PC-9 (cell line): ENCODE measurements around the gene KRT33B.

Experiments used
- EZH2 ChIP-seq: fragments of 200-600 bp; sonication (generic); IDR thresholded peaks from 2 replicates; pipeline ENCODE4 v1.8.0; 2017; ENCODE audit warnings: antibody characterized with exemption, low read depth
- TF ChIP-seq, protein P1 (sequence below): fragments of 200-600 bp; sonication (generic); conservative IDR thresholded peaks from 2 replicates; pipeline ENCODE4 v1.6.1; 2017; ENCODE audit warnings: mixed run types, antibody characterized with exemption, mild to moderate bottlenecking, moderate library complexity

GRCh38 chr17:41360296-41360995 lies 9.2 kb downstream of the KRT33B start:
- TF ChIP-seq, protein P1, sequence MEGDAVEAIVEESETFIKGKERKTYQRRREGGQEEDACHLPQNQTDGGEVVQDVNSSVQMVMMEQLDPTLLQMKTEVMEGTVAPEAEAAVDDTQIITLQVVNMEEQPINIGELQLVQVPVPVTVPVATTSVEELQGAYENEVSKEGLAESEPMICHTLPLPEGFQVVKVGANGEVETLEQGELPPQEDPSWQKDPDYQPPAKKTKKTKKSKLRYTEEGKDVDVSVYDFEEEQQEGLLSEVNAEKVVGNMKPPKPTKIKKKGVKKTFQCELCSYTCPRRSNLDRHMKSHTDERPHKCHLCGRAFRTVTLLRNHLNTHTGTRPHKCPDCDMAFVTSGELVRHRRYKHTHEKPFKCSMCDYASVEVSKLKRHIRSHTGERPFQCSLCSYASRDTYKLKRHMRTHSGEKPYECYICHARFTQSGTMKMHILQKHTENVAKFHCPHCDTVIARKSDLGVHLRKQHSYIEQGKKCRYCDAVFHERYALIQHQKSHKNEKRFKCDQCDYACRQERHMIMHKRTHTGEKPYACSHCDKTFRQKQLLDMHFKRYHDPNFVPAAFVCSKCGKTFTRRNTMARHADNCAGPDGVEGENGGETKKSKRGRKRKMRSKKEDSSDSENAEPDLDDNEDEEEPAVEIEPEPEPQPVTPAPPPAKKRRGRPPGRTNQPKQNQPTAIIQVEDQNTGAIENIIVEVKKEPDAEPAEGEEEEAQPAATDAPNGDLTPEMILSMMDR: no peak
- TF ChIP-seq EZH2: no peak
